ENCODE results near the gene RNF43.

The RNF43 gene
- total RNA-seq, result 0.22 to 0.66 reads per million in 2 experiments

DNA sequence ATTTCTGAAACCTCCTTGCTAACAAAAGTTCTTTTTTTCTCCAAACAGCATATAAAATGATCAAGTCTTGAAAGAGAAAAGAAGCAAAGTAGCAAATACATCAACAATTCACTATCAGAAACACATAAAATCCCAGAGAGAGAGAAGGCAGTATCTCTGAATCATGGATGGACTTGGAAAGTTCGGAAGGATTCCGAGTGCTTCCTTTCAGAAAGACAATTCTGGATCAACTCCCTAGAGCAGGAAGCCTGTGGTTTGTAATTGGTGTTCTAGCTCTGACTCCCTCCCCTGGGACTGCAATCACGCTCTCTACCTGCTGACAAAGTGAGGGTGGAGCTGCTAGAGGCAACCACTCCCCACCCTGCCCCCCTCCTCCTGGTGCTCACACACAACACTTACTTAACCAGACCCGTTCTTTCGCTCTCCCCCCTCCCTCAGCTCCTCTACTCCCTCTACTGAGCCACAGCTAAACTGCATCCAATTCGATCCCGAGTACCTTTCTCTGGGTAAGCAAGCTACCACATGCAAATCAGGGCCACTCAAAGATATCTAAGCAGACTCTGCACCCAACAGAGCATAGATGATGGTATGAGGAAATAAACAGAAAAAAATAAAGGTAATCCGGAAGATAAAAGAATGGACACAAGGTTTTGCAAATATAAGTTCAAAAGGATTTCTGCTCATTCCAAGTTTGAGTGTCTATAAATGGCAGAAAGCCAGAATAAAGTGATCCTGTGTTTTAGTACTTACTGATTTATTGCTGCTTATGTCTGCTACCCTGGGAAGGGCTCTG lies at the start of gene RNF43:
Gene RNF43 (minus strand): TSS at position 235 of the 793 bp plus-strand sequence. CDS start 1,957 bp downstream, outside the sequence.
- DNase-seq (ENCODE audit: low read depth), result peak; percentile 79

DNA sequence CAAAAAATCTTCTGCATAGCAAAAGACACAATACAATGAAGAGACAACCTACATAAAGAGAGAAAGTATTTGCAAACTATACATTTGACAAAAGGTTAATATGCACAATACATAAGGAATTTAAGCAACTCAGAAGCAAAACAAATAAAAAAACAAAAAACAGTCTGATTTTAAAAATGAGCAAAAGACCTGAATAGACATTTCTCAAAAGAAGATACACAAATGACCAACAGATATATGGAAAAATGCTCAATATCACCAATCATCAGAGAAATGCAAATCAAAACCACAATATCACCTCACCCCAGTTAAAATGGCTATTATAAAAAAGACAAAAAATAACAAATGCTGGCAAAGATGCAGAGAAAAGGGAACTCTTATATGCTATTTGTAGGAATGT lies 38.2 kb upstream of the RNF43 start:
- DNase-seq (ENCODE audit: low read depth), result no peak

DNA sequence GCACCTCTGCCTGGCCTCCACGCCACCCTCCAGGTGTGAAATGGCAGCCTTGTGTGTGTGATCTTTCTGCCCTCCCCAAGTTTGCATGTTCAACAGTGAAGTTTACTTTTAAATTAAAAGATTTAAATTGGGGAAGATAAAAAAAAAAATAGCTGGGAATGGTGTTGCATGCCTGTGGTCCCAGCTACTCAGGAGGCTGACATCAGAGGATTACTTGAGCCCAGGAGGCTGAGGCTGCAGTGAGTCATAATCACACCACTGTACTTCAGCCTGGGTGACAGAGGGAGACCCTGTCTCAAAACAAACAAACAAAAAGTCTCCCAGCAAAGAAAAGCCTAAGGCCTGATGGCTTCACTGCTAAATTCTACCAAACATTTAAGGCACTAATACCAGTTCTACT lies 35.4 kb upstream of the RNF43 start:
- no peak for DNase-seq (ENCODE audit: low read depth)

DNA sequence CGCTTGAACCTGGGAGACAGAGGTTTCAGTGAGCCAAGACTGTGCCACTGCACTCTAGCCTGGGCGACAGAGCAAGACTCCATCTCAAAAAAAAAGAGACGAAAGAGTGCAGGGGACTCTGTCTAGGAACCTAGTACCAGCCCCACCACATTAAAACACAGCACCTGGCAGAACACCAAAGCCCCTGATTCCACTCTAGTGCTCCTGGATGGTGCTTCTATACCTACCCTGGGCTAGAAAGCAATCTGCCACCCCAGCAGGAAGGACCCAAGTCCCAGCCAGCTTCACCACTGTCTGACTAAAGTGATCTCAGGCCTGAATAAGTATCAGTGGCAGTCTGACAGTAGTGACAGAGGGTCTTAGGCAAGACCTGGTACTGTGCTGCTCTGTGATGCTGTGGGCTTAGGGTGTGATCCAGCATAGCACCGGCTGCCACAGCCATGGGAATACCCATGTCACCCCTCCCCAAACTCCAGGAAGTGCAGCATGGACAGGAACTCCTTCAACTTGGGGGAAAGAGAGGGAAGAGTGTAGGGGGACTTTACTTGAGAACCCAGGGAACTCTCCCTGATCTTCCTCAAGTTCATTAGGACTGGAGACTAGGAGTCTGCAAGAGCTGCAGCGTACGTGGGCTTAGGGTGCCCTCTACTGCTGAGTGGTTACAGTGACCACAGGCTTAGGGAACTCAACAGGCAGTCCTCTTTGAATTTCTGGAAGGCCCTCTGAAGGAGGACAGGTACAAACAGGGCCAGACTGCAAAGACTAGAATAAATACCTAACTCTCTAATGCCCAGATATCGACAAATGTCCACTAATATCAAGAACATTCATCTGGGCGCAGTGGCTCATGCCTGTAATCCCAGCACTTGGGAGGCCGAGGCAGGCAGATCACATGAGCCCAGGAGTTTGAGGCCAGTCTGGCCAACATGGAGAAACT lies 30.0 kb upstream of the RNF43 start:
- peak; percentile 35 for DNase-seq (ENCODE audit: low read depth)

DNA sequence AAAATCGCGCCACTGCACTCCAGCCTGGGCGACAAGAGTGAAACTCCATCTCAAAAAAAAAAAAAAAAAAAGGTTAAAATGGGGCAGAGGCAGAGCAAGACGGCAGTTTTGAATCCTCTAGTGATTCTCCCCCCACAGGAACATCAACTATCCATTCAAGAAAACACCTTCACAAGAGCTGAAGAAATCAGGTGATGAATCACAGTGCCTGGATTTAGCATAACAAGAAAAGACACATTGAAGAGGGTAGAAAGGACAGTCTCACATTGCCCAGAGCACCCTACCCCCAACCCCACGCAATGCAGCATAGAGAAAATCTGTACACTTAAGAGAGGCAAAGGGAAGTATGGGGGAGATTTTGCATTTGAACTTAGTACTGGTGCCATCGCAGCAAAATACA lies 28.8 kb upstream of the RNF43 start:
- no peak for DNase-seq (ENCODE audit: low read depth)

DNA sequence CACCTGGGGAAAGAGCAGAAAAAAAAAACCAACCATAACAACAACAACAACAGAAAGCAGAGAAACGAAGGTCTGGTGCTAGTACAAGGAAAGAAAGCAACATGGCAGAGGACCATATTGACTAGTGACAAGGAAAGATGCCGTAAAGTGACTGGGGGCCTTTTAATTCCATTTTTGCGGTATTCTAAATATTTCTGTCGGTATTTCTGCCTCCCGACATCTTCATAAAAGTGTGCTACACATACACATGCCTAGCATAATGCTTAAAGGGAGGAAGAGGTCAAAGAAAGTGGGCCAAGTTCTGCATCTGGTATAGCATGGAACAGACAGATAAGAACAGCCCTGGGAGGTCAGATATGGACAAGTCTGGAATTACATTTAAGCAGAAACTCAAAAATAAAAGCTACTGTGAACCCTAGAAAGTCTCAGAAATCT lies 19.5 kb upstream of the RNF43 start:
- DNase-seq (ENCODE audit: low read depth), result no peak

DNA sequence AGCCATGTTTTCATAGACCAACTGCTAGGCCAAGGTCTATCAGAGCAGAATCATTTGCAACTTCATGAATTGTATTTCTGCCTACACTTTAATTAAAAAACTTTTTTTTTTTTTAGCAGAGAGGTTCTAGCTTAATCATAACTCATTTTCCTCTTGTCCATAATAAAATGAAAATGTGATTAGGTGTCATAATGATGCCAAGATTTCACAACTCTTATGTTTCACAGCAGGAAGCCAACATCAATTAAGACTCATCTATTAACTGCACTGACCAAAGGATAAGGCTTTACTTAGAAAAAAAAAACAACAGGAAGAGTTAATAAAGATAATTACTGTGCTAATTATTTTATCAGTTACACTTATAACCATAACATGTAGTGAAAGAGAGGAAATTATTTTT lies 18.9 kb upstream of the RNF43 start:
- DNase-seq (ENCODE audit: low read depth), result no peak

DNA sequence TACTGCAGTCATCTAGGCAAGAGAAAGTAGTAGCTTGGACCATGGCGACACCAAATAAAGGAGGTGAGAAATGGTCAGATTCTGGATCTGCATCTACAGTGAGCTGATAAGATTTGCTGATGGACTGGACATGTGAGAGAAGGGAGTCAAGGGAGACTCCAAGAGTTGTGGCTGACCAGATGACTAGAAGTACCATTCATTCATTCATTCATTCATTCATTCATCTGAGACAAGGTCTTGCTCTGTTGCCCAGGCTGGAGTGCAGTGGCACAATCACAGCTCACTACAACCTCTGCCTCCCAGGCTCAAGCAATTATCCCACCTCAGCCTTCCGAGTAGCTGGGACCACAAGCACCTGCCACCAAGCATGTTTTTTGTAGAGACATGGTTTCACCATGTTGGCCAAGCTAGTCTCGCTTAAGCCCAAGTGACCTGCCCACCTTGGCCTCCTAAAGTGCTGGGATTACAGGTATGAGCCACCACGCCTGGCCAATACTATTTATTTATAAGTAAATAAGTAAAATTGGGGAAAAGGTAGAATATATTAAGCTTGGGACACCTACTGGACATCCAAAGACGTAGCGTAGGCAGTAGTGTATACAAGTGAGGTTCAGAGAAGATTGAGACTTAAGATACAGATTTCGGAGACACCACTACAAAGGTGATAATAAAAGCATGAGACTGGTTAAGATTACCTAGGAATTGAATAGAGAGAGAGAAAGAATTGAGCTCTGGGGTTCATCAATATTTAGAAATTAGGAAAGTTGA lies 15.7 kb upstream of the RNF43 start:
- no peak for DNase-seq (ENCODE audit: low read depth)

DNA sequence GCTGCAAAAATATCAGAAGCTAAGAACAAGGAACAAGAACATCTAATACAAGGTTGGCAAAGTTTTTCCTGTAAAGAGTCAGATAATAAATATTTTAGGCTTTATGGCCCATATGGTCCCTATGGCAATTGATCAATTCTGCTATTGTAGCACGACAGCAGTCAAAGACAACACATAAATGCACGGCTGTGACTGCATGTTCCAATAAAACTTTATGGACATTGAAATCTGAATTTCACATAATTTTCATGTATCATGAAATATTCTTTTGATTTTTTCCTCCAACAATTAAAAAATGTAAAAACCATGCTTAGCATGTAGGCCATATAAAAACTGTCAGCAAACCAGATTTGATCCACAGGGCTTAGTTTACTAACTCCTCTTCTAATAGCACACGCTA lies 10.5 kb upstream of the RNF43 start:
- DNase-seq (ENCODE audit: low read depth), result no peak

DNA sequence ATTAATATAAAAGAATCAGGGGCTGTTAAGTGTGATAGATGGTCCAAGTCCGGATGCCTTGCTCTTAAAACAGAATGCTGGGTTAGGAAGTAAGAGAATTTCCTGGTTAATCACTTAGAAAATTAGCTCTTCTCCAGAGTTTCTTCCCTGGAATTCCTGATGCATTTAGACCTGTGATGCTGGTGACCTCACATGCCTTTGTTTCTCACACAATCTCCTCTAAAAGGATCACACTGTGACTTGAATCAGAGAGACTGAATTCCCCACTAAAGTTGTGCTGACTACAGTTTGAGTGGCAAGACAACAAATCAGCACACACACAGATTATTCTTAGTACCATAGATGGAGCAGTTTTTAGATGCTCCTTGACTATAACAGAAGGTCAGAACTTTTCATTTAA lies 4.4 kb upstream of the RNF43 start:
- DNase-seq (ENCODE audit: low read depth), result no peak

DNA sequence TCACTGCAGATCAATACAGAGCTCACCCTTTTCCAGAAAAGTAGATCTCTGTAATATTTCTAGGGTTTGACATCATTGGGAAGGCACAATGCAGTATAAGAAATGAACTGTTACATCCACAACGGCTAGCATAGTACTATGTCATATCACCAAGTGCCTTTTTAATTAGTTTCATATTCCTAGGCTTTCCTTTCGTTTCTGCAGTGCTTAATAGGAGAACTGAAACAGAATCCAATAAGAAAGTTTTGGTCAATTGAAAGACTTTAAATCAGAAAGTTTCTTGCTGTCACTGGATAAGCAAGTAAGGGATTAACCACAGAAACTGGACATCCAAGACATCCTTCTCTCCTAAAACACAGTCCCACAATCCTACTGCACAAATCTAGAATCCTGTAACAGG lies 3.5 kb upstream of the RNF43 start:
- DNase-seq (ENCODE audit: low read depth), result no peak

DNA sequence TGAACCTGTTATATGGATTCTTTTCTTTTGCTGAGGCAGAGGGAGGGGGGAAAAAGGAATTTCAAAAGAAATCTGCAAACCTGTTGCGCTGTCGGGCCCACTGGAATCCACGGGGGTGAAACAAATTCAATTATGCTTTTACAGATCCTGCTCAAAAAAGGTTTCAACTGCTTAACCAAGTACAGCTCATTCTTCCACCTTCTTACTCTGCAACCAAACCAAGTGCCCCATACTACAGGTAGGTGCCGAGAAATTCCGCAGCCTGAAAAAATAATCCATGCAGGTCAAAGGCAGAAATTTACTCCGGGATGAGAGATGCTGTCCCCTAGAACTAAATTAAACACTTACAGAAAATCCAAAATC lies 416 bp downstream of the RNF43 start:
- no peak for DNase-seq (ENCODE audit: low read depth)

DNA sequence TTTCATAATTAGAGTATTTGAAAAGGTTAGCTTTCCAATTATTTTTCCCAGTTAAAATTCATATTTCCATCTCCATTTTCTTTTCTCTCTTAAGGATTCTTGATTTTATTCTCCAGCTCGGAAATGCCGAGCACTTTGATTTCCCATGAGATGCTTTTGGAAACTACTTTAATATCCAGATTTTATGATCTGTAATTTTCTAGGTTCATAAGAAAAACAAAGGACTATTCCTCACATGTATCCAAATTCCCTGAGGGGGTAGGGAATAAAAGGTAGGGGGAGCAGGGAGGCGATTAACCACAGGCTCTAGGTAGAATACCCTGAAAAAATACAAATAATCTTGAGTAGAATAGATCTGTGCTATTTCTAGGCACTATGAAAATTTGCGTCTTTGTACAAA lies 938 bp downstream of the RNF43 start:
- DNase-seq (ENCODE audit: low read depth), result no peak

DNA sequence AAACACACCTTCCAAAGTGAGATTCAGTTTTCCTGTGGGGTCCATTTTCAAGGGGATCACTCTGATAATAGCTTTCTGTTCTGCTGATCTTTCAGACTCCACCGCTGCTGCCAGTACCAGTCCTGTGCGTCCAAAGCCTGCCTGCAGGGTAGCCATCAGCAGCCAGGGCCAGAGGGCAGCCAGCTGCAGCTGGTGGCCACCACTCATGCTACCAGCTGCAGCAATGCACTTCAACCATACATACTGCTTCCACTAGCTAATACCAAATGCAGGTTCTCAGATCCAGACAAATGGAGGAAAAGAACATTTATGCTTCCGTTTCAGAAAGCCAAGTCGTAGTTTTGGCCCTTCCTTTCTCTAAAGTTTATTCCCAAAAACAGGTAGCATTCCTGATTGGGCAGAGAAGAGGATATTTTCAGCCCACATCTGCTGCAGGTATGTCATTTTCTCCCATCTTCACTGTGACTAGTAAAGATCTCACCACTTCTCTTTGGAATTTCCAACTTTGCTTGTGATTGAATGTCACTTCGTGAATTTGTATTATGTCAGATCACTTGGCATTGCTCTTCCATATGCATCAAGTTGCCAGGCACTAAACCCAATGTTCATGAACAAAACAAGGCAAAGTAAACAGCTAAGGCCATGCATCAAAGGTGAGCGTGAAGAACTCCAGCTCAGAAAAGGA lies 1.8 kb downstream of the RNF43 start:
- no peak for DNase-seq (ENCODE audit: low read depth)

DNA sequence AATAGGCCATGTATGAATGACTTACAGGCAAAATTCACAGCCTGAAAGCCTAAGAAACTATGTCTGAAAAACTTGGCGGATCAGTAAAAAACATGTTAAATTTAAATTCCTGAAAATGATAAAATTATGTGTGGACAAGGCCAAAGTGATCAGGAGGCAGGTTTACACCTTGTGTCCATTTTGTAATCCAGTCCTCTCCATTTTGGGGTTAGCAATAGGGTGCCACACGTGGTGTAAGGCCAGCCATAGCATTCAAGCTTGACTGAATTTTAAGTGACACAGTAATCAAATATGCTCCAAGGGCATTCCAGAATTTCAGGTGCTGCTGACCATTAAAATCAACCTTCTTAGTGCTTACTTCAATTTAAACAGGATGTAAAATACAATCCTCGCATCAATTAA lies 2.7 kb downstream of the RNF43 start:
- DNase-seq (ENCODE audit: low read depth), result no peak

DNA sequence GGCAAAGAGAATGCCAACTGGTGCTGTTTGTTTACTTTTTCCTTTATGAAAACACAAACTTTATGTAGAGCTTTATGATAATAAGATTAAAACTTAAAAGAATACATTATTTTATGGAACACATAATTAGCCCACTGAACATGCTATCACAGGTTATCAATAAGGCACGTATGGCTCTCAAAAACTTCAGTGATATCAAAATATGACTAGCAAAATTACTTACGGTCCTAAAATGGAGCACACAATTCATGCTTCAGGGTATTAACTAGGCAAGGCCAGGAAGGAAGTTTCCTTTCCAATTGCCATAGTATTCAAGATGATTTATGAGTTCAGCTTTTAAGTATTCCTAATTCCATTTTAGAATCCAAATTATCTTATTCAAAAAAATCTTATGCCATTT lies 3.6 kb downstream of the RNF43 start:
- DNase-seq (ENCODE audit: low read depth), result no peak

DNA sequence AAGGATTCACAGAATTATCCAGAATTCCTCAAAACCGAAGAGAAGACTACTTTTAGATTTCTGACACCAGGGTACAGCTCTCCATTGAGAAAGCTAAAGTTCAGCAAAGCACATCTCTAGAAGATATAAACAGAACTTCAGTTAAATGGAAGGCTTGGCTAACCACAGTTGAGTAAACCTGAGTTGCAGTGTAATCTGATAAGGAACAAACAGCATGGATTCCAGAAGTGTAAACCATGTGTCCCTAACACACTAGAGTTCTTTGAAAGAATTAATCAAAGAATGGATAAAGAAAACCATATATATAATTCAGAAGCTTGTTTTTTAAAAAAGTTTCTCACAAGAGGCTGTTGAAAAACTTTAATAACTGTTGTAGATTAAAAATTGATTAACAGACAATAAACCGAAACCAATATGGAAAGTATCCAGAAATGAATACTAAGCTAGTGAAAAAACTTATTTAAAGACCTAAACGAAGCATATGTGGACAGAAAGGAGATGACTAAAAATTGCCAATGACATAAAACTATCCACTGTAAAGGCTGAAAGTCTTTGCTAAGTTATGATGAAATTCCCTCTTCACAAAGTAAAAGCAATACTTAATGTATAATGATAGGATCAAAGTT lies 4.3 kb downstream of the RNF43 start:
- DNase-seq (ENCODE audit: low read depth), result no peak

DNA sequence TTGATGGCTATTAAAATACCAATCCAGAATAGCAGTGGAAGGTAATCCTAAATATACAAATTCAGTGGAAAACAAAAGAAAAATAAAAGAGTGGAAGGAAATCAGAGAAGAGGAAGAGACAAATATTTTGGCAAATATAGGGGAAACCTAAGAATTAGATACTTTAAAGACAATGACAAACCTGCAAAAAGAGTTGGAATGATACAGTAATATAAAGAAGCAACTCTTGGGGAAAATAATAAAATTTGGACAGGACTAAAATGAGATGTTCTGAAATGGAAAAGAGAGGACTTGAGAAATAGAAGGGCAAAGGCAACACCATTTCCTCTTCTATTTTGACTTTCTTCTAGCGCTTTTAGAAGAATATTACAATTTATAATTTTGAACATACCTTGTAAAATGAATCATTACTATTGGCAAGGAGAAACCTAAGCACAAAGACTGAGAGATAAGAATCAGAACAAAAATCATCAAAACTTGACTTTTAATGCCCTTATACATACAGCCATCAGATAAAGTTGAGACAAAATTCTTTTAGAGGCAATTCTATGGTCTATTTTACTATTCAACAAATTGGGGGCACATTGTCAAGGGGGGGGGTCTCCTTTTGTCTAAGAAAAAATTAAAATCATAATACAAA lies 5.2 kb downstream of the RNF43 start:
- DNase-seq (ENCODE audit: low read depth), result no peak

DNA sequence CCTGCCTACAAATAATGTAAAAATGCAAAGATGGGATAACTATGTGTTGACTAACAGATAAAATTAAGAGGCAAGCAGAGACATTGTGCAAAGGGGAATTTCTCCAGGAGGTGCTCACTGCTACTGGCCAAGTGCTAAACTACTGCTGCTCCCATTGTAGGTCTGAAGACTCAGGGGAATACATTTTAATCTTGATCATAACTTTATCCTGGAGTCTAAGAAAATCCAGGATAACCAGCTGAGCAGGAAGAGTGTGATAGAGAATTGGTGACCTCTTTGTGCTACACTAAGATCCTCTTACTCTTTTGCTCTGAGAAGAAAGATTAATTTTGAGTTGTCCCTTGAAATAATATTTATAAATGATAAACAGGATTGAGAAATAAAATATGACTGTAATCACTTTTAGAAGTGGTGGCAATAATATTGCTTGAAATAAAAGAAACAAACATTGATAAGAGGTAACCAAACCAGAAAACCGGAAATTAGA lies 5.9 kb downstream of the RNF43 start:
- DNase-seq (ENCODE audit: low read depth), result no peak

DNA sequence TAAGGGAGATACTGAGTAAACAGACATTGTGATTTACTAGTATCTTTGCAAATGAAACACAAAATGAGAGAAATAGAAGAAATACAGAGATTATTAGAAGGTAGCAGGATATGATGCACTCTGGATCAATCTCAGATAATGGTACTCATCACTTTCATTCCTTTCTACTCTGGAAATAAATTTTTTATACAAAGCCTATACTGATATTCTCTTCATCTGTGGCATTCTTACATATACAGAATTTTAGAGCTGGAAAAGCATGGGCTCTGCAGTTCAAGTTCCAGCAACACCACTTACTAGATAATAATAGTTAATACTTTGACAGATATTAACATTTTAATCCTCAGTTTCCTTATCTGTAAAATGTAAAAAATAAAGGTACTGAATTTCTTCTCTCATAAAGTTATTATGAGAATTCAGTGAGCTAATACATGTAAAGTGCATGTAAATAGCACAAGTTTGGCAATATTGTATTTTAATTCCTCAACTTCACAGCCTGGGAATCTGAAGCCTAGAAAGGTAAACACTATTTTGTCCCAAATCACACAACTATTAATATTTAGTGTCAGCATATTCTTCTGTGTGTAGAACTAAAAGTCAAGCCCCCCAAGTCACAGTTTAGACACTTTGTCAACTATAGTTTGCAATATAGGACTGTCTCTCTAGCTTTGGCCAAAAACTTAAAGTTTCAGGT lies 6.5 kb downstream of the RNF43 start:
- DNase-seq (ENCODE audit: low read depth), result no peak

All from T follicular helper cell (primary cell).